Heart left ventricle (tissue), 16 donors: ENCODE measurements around the gene SYF2. TPM values are rescaled to one million over a fixed set of nuclear protein-coding genes. Genes with fewer than 3 reads are reported as not detected.

Experiments used
- ATAC-seq, 4 donors: fragments of 200-7000 bp; cut with Tn5 transposase; one replicate each; pipeline ENCODE4 v1.9.1; 2020 to 2022; ENCODE audit warnings: moderate library complexity in 4 of 4, mild to moderate bottlenecking in 3 of 4, moderate number of reproducible peaks in 1 of 4
- DNase-seq, 5 donors: peaks; one replicate each; pipeline ENCODE4 v3.0.0-alpha.2; 2020
- H3K27ac ChIP-seq, 12 donors: fragments of 200-600 bp; sonication (generic) in 4 of 12; one replicate each; pipeline versions ENCODE4 v1.5.0 to v1.8.0; 2016 to 2022; ENCODE audit warnings: mild to moderate bottlenecking in 2 of 12
- H3K27me3 ChIP-seq, 9 donors: fragments of 200-600 bp; sonication (generic) in 2 of 9; one replicate each; pipeline versions ENCODE4 v1.5.1 to v1.8.0; 2016 to 2022; ENCODE audit warnings: mild to moderate bottlenecking in 3 of 9
- H3K36me3 ChIP-seq, 9 donors: fragments of 200-600 bp; sonication (generic) in 2 of 9; one replicate each; pipeline versions ENCODE4 v1.5.0 to v1.8.0; 2018 to 2022; ENCODE audit warnings: mild to moderate bottlenecking in 2 of 9
- H3K4me1 ChIP-seq, 12 donors: fragments of 200-600 bp; sonication (generic) in 4 of 12; one replicate each; pipeline versions ENCODE4 v1.5.0 to v1.8.0; 2016 to 2022; ENCODE audit warnings: mild to moderate bottlenecking in 3 of 12
- H3K4me3 ChIP-seq, 12 donors: fragments of 200-600 bp; sonication (generic) in 4 of 12; one replicate each; pipeline versions ENCODE4 v1.5.0 to v1.8.0; 2017 to 2022; ENCODE audit warnings: mild to moderate bottlenecking in 9 of 12, moderate library complexity in 4 of 12
- H3K9me3 ChIP-seq, 12 donors: fragments of 200-600 bp; sonication (generic) in 4 of 12; one replicate each; pipeline versions ENCODE4 v1.5.0 to v1.8.0; 2016 to 2022; ENCODE audit warnings: mild to moderate bottlenecking in 1 of 12
- CTCF ChIP-seq, 12 donors: fragments of 200-600 bp; sonication (generic) in 4 of 12; IDR thresholded peaks; one replicate each; pipeline versions ENCODE4 v1.5.0 to v1.8.0; 2018 to 2022; ENCODE audit warnings: antibody characterized with exemption in 12 of 12, mild to moderate bottlenecking in 5 of 12
- POLR2A ChIP-seq, 2 donors: fragments of 450-650 bp; IDR thresholded peaks; one replicate each; pipeline ENCODE4 v1.6.1; 2017; ENCODE audit warnings: antibody characterized with exemption in 2 of 2, mild to moderate bottlenecking in 2 of 2, moderate library complexity in 2 of 2
- WGBS, 4 donors: extraction: QIAGEN DNeasy Blood & Tissue Kit in 2 of 4; methylation state at CpG; one replicate each; pipeline versions ENCODE4 v1.1.5 to v1.1.7; 2013 to 2018; 5-methylcytosine and 5-hydroxymethylcytosine counted together
- intact Hi-C, 10 donors: fragments of 100-400 bp; cut with DNase I; formaldehyde crosslinking; loops; one replicate each; pipeline versions ENCODE4 v1.11.1 to v1.14.2; 2022
- polyA plus RNA-seq, 2 donors: library from polyadenylated mRNA; stranded (reverse); fragments of 200-250 nt; gene quantifications; one replicate each; pipeline ENCODE4 v1.2.3, GENCODE V29; 2013
- total RNA-seq, 9 donors: library from RNA; depleted of rRNA in 2 of 9; stranded (reverse); fragments of >200 nt in 2 of 9; fragmentation: NEBNext Ultra II Directional in 3 of 9; extraction: Animal tissue kit (Norgen Biotek cat#: 25700) in 3 of 9; gene quantifications; one replicate each; pipeline versions ENCODE4 v1.1.0 to v1.2.4, GENCODE V29; 2016 to 2023
- donor health status: ischemic (EF 13 %, LVEDD 7.1; RV severe dilation, severe dysfunction).
- donor health status: healthy with polysubstance abuse.
- donor health status: DM: no; HTN: yes; CAD: no.
- donor health status: DM: no; HTN: no; CAD: no.
- donor health status: ischemic (EF 25% LVEDD 6.9; RV normal size, moderate dysfunction).
- donor health status: ischemic (EF 25% LVEDD 5.7; RV mildly dilated, moderate dysfunction).
- donor health status: healthy.
- donor health status: DM: yes; HTN: yes; CAD: no.
- donor health status: ischemic (EF 35%, LVEDD 5.7; RV mildly dilated, moderate dysfunction).
- donor health status: nonischemic (EF 11% LVEDD 7.7; RV severe dilation, severe dysfunction).
- donor health status: DM: yes; HTN: yes; CAD: no.
- donor health status: PGD.
- donor health status: ischemic (EF 29% LVEDD 5.4; RV normal size, mild dysfunction).
- donor health status: nonischemic (EF 23%, LVEDD 6.1; RV moderate dilation, normal function).

The SYF2 gene
- total and polyA plus RNA-seq, 11 donors, result 25.0 to 60.3 (median 35.4) TPM

GRCh38 chr1:25212725-25213124 is 19.6 kb downstream of the SYF2 start:
- 65 to 70% (median 66%) methylated on average over 5 of the region's 5 CpGs for WGBS, 4 donors
- Histone ChIP-seq H3K9me3 (no peaks in the 10 kb centered on the region), H3K27me3 (peaks cover 0 to 17% (median 0%) of the 10 kb centered on the region in 9 donors), H3K4me3 (no peak overlapping the region), H3K4me1 (no peaks in the 10 kb centered on the region), H3K27ac (no peak overlapping the region), H3K36me3 (no peaks in the 10 kb centered on the region)
- no peak for ATAC-seq
- no peak for TF ChIP-seq CTCF (IDR thresholded peaks at IDR 0.05)
- no peak for TF ChIP-seq POLR2A (IDR thresholded peaks at IDR 0.05)
- DNase-seq, result no peak
- intact Hi-C loops, result no loop called here

- H3K4me3 ChIP-seq, result no peak overlapping the region
- intact Hi-C loops, result no loop called here
- no peak for ATAC-seq
- H3K4me1 ChIP-seq, result no peaks in the 10 kb centered on the region
- 35 to 38% (median 36%) methylated on average over 3 of the region's 3 CpGs for WGBS, 4 donors
- no peak for DNase-seq
- H3K36me3 ChIP-seq, result no peaks in the 10 kb centered on the region
- TF ChIP-seq CTCF (IDR thresholded peaks at IDR 0.05) (no peak), POLR2A (IDR thresholded peaks at IDR 0.05) (no peak)
- peaks cover 0 to 17% (median 0%) of the 10 kb centered on the region in 9 donors for H3K27me3 ChIP-seq
- no peak overlapping the region for H3K27ac ChIP-seq
- H3K9me3 ChIP-seq, result no peaks in the 10 kb centered on the region
These were observed 21.6 kb downstream of the SYF2 start for GRCh38 chr1:25210728-25211127.

- DNase-seq (no peak), ATAC-seq (no peak)
- intact Hi-C loops, result loop anchor here in 8 of 10 donors (5.0 to 10.0 kb wide), 5 partner anchors 175 to 525 kb away; partner anchors contain the start of gene RUNX3 (in 4 of the 8)
- H3K27me3 ChIP-seq, result peaks cover 0 to 17% (median 0%) of the 10 kb centered on the region in 9 donors
- no peak overlapping the region for H3K4me3 ChIP-seq
- H3K9me3 ChIP-seq, result no peaks in the 10 kb centered on the region
- 87 to 88% (median 87%) methylated on average over 4 of the region's 4 CpGs for WGBS, 4 donors
- H3K4me1 ChIP-seq, result no peaks in the 10 kb centered on the region
- no peaks in the 10 kb centered on the region for H3K36me3 ChIP-seq
- no peak overlapping the region for H3K27ac ChIP-seq
- TF ChIP-seq POLR2A (IDR thresholded peaks at IDR 0.05) (no peak), CTCF (IDR thresholded peaks at IDR 0.05) (no peak)
These were observed 22.8 kb downstream of the SYF2 start for GRCh38 chr1:25209516-25209915.

- no peak overlapping the region for H3K27ac ChIP-seq
- no peak overlapping the region for H3K4me3 ChIP-seq
- H3K27me3 ChIP-seq, result peaks cover 0 to 17% (median 0%) of the 10 kb centered on the region in 9 donors
- no peaks in the 10 kb centered on the region for H3K9me3 ChIP-seq
- ATAC-seq, result no peak
- no peaks in the 10 kb centered on the region for H3K36me3 ChIP-seq
- TF ChIP-seq CTCF (IDR thresholded peaks at IDR 0.05), result no peak
- intact Hi-C loops, result loop anchor here in 8 of 10 donors (5.0 to 10.0 kb wide), 5 partner anchors 174 to 524 kb away; partner anchors contain the start of gene RUNX3 (in 4 of the 8)
- no peak for DNase-seq
- no peaks in the 10 kb centered on the region for H3K4me1 ChIP-seq
- WGBS, 4 donors, result 68 to 88% (median 75%) methylated on average over 2 of the region's 2 CpGs
These were observed 23.6 kb downstream of the SYF2 start for GRCh38 chr1:25208561-25209222.
